ENCODE data around the gene SLC19A1. TPM values are rescaled to one million over a fixed set of nuclear protein-coding genes. Genes with fewer than 3 reads are reported as not detected.

Gene SLC19A1
- total and polyA plus RNA-seq, 4 donors, result 8.4 to 28.0 (median 13.0) TPM

- Histone ChIP-seq H3K4me1 (ENCODE audit: control insufficient read depth in 4 of 4, insufficient read depth in 4 of 4, low read length in 3 of 4) (peaks cover 5 to 42% (median 26%) of the 10 kb centered on the region in 4 donors), H3K4me3 (ENCODE audit: low read depth in 1 of 3, low read length in 3 of 3) (no peak overlapping the region), H3K27me3 (ENCODE audit: control insufficient read depth in 4 of 4, insufficient read depth in 4 of 4, low read length in 3 of 4) (no peaks in the 10 kb centered on the region), H3K9me3 (ENCODE audit: control insufficient read depth in 4 of 4, low read length in 3 of 4) (no peaks in the 10 kb centered on the region), H3K36me3 (ENCODE audit: control insufficient read depth in 4 of 4, insufficient read depth in 3 of 4, low read depth in 1 of 4, low read length in 3 of 4) (peaks cover 0 to 27% (median 17%) of the 10 kb centered on the region in 4 donors), H3K9ac (ENCODE audit: low read depth in 1 of 2, low read length in 2 of 2) (no peak overlapping the region), H3K27ac (ENCODE audit: low read depth in 1 of 2, low read length in 2 of 2) (no peak overlapping the region)
- 98% methylated on average over 3 of the region's 3 CpGs for WGBS
- no peak for DNase-seq (ENCODE audit: low spot score)
- TF ChIP-seq MAX (IDR thresholded peaks at IDR 0.05) (no peak), NR2F2 (IDR thresholded peaks at IDR 0.05) (no peak), HNF4A (conservative IDR thresholded peaks at IDR 0.05) (no peak), HNF4G (IDR thresholded peaks at IDR 0.05) (no peak), REST (IDR thresholded peaks at IDR 0.05) (no peak), RXRA (IDR thresholded peaks at IDR 0.05) (no peak), JUND (IDR thresholded peaks at IDR 0.05) (no peak)
Measured at GRCh38 chr21:45507888-45508508, 34.2 kb downstream of the SLC19A1 start.

- DNase-seq (ENCODE audit: low spot score), result no peak
- peaks cover 5 to 37% (median 25%) of the 10 kb centered on the region in 4 donors for H3K4me1 ChIP-seq (ENCODE audit: control insufficient read depth in 4 of 4, insufficient read depth in 4 of 4, low read length in 3 of 4)
- H3K9me3 ChIP-seq (ENCODE audit: control insufficient read depth in 4 of 4, low read length in 3 of 4), result no peaks in the 10 kb centered on the region
- H3K36me3 ChIP-seq (ENCODE audit: control insufficient read depth in 4 of 4, insufficient read depth in 3 of 4, low read depth in 1 of 4, low read length in 3 of 4), result peaks cover 0 to 27% (median 15%) of the 10 kb centered on the region in 4 donors
- H3K4me3 ChIP-seq (ENCODE audit: low read depth in 1 of 3, low read length in 3 of 3), result no peak overlapping the region
- no peaks in the 10 kb centered on the region for H3K27me3 ChIP-seq (ENCODE audit: control insufficient read depth in 4 of 4, insufficient read depth in 4 of 4, low read length in 3 of 4)
- no peak overlapping the region for H3K27ac ChIP-seq (ENCODE audit: low read depth in 1 of 2, low read length in 2 of 2)
- WGBS, result 89% methylated on average over 9 of the region's 9 CpGs
- TF ChIP-seq NR2F2 (IDR thresholded peaks at IDR 0.05) (no peak), REST (IDR thresholded peaks at IDR 0.05) (no peak), CTCF (IDR thresholded peaks at IDR 0.05; ENCODE audit: low read depth, low read length, missing input control) (no peak), RAD21 (IDR thresholded peaks at IDR 0.05) (no peak), EGR1 (IDR thresholded peaks at IDR 0.05; ENCODE audit: low read depth in 2 of 2) (no peak), ATF3 (IDR thresholded peaks at IDR 0.05) (no peak), ZBTB33 (IDR thresholded peaks at IDR 0.05) (no peak), HNF4G (IDR thresholded peaks at IDR 0.05) (no peak), MAX (IDR thresholded peaks at IDR 0.05) (no peak), HNF4A (conservative IDR thresholded peaks at IDR 0.05) (no peak), FOXA1 (IDR thresholded peaks at IDR 0.05) (no peak), YY1 (IDR thresholded peaks at IDR 0.05) (no peak), SP1 (IDR thresholded peaks at IDR 0.05) (no peak), TAF1 (conservative IDR thresholded peaks at IDR 0.05) (no peak), RXRA (IDR thresholded peaks at IDR 0.05) (no peak)
- H3K9ac ChIP-seq (ENCODE audit: low read depth in 1 of 2, low read length in 2 of 2), result no peak overlapping the region
Measured at GRCh38 chr21:45507523-45507875, 34.7 kb downstream of the SLC19A1 start.
